T1000 (cell line): ENCODE measurements around the gene UBE2Z.
"Not testable (repeated sequence)": the region's sequence is repeated elsewhere in the genome, so short reads cannot be mapped to it uniquely, and the experiment has no call there.

Experiments used
- DNase-seq: peaks from one replicate; lab custom pipeline; 2025; ENCODE audit warnings: mixed read lengths; lab: John Stamatoyannopoulos, UW

Gene UBE2Z

GRCh38 chr17:48908047-48908843, at the start of gene UBE2Z:
Gene UBE2Z, plus strand, starts transcription at chr17:48908407. Its CDS starts 97 bp downstream, at chr17:48908504.
- peak; percentile 87 for DNase-seq

GRCh38 chr17:48860034-48860433, 48.2 kb upstream of the UBE2Z start:
- DNase-seq: no peak

- DNase-seq: no peak
Measured at GRCh38 chr17:48860456-48860855, 47.8 kb upstream of the UBE2Z start.

GRCh38 chr17:48868916-48869500, 39.2 kb upstream of the UBE2Z start:
- no peak for DNase-seq

GRCh38 chr17:48869821-48870318, 38.3 kb upstream of the UBE2Z start:
- DNase-seq: no peak

GRCh38 chr17:48871035-48871550, 37.1 kb upstream of the UBE2Z start:
- DNase-seq: no peak

- no peak for DNase-seq
Measured at GRCh38 chr17:48871551-48872351, 36.5 kb upstream of the UBE2Z start.

GRCh38 chr17:48872409-48872808, 35.8 kb upstream of the UBE2Z start:
- DNase-seq: not testable (repeated sequence)

- no peak for DNase-seq
Measured at GRCh38 chr17:48873209-48873608, 35.0 kb upstream of the UBE2Z start.

- no peak for DNase-seq
Measured at GRCh38 chr17:48873696-48874443, 34.3 kb upstream of the UBE2Z start.

GRCh38 chr17:48878920-48879898, 29.0 kb upstream of the UBE2Z start:
- DNase-seq: peak; percentile 25

GRCh38 chr17:48882272-48882671, 25.9 kb upstream of the UBE2Z start:
- DNase-seq: no peak

- DNase-seq: no peak
Measured at GRCh38 chr17:48883171-48883570, 25.0 kb upstream of the UBE2Z start.

GRCh38 chr17:48890086-48890485, 18.1 kb upstream of the UBE2Z start:
- DNase-seq: no peak

- no peak for DNase-seq
Measured at GRCh38 chr17:48892940-48893645, 15.1 kb upstream of the UBE2Z start.

- no peak for DNase-seq
Measured at GRCh38 chr17:48893646-48894508, 14.3 kb upstream of the UBE2Z start.

- no peak for DNase-seq
Measured at GRCh38 chr17:48894886-48895285, 13.3 kb upstream of the UBE2Z start.

- no peak for DNase-seq
Measured at GRCh38 chr17:48901241-48901640, 7.0 kb upstream of the UBE2Z start.

GRCh38 chr17:48903401-48903800, 4.8 kb upstream of the UBE2Z start:
- no peak for DNase-seq
